ENCODE measurements around the gene SPAG16.

DNA sequence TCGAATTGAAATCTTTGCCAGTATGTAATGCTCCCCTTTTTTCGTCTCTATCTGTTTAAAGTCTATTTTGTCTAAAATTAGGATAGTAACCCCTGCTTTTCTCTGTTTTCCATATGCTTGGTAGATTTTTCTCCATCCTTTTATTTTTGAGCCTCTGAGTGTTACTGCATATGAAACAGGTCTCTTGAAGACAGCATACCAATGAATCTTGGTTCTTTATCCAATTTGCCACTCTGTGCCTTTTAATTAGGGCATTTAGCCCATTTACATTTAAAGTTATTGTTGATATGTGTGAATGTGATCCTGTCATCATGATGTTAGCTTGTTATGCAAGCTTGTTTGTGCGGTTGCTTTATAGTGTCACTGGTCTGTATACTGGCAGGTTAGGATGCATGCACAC, 635.8 kb downstream of the SPAG16 start:
- TF ChIP-seq GATA3 (IDR thresholded peaks at IDR 0.05; ENCODE audit: low read depth, low read length) (no peak), GATA2 (IDR thresholded peaks at IDR 0.05; ENCODE audit: low read depth, low read length) (no peak)

All from SH-SY5Y (cell line).